Measurements from ENCODE around the gene LGI4.
"Not testable (repeated sequence)": the region's sequence is repeated elsewhere in the genome, so short reads cannot be mapped to it uniquely, and the experiment has no call there.

LGI4 gene

DNA sequence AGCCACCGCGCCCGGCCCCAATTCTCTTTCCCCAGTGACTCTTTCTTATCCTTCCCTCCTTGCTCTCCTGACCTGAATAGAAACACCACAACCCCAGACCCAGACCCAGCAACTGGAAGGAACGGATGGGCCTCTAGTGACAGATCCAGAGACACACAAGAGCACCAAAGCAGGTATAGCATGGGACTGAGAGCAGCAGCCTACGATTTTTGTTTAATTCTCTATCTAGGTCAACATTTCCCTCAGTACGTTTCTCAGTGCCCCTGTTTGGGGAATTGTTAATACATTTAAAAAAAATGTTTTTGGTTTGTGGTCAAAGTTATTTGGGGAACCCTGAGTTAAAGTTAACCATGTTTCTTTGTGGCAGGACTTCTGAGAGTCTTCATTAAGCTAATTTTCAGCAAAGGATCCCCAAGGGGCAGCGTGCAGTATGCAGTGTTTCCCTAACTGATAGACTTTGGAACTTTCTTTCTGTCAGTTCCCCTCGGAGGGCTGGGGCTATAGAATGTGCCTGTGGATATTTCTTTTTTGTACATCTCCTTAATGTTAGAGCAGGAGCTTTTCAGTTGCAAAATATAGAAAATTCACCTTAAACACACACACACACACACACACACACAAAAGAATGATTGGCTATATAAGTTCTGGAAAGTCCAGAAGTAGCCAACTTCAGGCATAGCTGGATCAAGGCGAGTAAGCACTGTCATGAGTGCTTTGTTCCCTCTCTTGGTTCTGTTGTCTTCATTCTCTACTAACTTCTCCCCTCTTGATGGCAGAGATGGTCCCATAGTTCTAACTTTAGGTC, 26.0 kb upstream of the LGI4 start:
- peaks cover under 1 to 6% of the 10 kb centered on the region in 2 donors for H3K27me3 ChIP-seq (ENCODE audit: control insufficient read depth in 1 of 2, insufficient read depth in 2 of 2, low read length in 2 of 2)
- H3K9me3 ChIP-seq (ENCODE audit: control insufficient read depth in 1 of 2, low read length in 2 of 2): peaks cover 0 to 8% of the 10 kb centered on the region in 2 donors
- H3K4me3 ChIP-seq (ENCODE audit: low read depth in 1 of 2, low read length in 2 of 2): no peak overlapping the region
- peaks cover 0 to 53% of the 10 kb centered on the region in 2 donors for H3K36me3 ChIP-seq (ENCODE audit: control insufficient read depth in 1 of 2, insufficient read depth in 2 of 2, low read length in 2 of 2)
- H3K4me1 ChIP-seq (ENCODE audit: control insufficient read depth in 1 of 2, insufficient read depth in 2 of 2, low read length in 2 of 2): peaks cover 3 to 5% of the 10 kb centered on the region in 2 donors
- no peak overlapping the region for H3K9ac ChIP-seq (ENCODE audit: low read depth in 1 of 2, low read length in 2 of 2)
- no peak overlapping the region for H3K27ac ChIP-seq (ENCODE audit: low read depth, low read length)

DNA sequence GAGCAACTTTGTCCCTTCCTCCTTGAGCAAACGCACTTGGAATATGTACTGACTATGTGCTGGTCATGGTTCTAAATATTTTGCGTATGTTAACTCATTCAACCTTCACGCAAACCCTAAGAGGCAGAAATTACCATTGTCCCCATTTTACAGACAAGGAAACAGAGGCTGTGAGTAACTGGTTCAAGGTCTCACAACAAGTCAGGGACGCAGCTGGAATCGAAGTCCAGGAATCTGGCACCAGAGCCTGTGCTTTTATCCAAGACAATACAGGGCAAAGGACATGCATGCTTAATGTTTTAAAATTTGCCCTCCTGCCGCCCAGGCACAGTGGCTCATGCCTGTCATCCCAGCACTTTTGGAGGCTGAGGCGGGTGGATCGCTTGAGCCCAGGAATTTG, 24.7 kb upstream of the LGI4 start:
- Histone ChIP-seq H3K27me3 (ENCODE audit: control insufficient read depth in 1 of 2, insufficient read depth in 2 of 2, low read length in 2 of 2) (peaks cover 12 to 13% of the 10 kb centered on the region in 2 donors), H3K4me3 (ENCODE audit: low read depth in 1 of 2, low read length in 2 of 2) (no peak overlapping the region), H3K4me1 (ENCODE audit: control insufficient read depth in 1 of 2, insufficient read depth in 2 of 2, low read length in 2 of 2) (peaks cover 8 to 16% of the 10 kb centered on the region in 2 donors), H3K9me3 (ENCODE audit: control insufficient read depth in 1 of 2, low read length in 2 of 2) (peaks cover 0 to 7% of the 10 kb centered on the region in 2 donors), H3K9ac (ENCODE audit: low read depth in 1 of 2, low read length in 2 of 2) (no peak overlapping the region), H3K36me3 (ENCODE audit: control insufficient read depth in 1 of 2, insufficient read depth in 2 of 2, low read length in 2 of 2) (peaks cover 0 to 50% of the 10 kb centered on the region in 2 donors), H3K27ac (ENCODE audit: low read depth, low read length) (no peak overlapping the region)

DNA sequence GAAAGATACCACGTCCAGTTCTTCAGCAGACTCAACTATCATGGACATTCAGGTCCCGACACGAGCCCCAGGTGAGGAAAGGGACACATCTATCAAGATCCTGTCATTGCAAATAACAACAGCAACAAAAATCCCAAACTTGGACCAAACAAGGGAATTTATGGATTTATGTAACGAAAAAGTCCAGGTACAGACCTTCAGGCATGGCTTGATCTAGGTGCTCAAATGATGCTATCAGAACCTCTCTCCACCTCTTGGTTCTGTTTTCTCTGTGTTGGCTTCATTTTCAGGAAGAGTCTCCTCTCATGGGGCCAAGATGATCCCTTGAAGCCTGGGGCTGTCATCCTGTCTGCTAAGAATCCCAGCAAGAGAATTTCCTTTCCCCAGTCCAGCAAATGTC, 22.6 kb upstream of the LGI4 start:
- H3K4me3 ChIP-seq (ENCODE audit: low read depth in 1 of 2, low read length in 2 of 2): no peak overlapping the region
- no peaks in the 10 kb centered on the region for H3K9me3 ChIP-seq (ENCODE audit: control insufficient read depth in 1 of 2, low read length in 2 of 2)
- no peak overlapping the region for H3K27ac ChIP-seq (ENCODE audit: low read depth, low read length)
- H3K36me3 ChIP-seq (ENCODE audit: control insufficient read depth in 1 of 2, insufficient read depth in 2 of 2, low read length in 2 of 2): peaks cover 0 to 30% of the 10 kb centered on the region in 2 donors
- H3K27me3 ChIP-seq (ENCODE audit: control insufficient read depth in 1 of 2, insufficient read depth in 2 of 2, low read length in 2 of 2): peaks cover 18 to 19% of the 10 kb centered on the region in 2 donors
- peaks cover 8 to 24% of the 10 kb centered on the region in 2 donors for H3K4me1 ChIP-seq (ENCODE audit: control insufficient read depth in 1 of 2, insufficient read depth in 2 of 2, low read length in 2 of 2)
- H3K9ac ChIP-seq (ENCODE audit: low read depth in 1 of 2, low read length in 2 of 2): no peak overlapping the region

DNA sequence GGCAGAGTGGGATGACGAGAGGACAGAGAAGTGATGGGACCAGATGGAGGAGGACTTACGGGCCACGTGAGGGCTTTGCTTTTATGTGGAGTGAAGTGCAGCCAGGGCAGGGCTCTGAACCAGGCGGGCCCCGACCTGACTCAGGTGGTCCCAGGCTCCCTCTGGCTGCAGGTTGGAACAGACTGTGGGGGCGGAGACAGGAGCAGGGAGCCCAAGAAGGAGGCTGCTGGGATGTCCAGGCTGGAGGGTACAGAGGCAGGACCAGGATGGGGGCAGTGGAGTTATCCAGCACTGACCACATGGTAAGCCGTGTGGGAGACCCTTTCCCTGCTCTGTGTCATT, 21.8 kb upstream of the LGI4 start:
- H3K27me3 ChIP-seq (ENCODE audit: control insufficient read depth in 1 of 2, insufficient read depth in 2 of 2, low read length in 2 of 2): peaks cover 20 to 22% of the 10 kb centered on the region in 2 donors
- peaks cover 0 to 23% of the 10 kb centered on the region in 2 donors for H3K36me3 ChIP-seq (ENCODE audit: control insufficient read depth in 1 of 2, insufficient read depth in 2 of 2, low read length in 2 of 2)
- H3K9me3 ChIP-seq (ENCODE audit: control insufficient read depth in 1 of 2, low read length in 2 of 2): no peaks in the 10 kb centered on the region
- H3K9ac ChIP-seq (ENCODE audit: low read depth in 1 of 2, low read length in 2 of 2): no peak overlapping the region
- no peak overlapping the region for H3K27ac ChIP-seq (ENCODE audit: low read depth, low read length)
- peaks cover 8 to 24% of the 10 kb centered on the region in 2 donors for H3K4me1 ChIP-seq (ENCODE audit: control insufficient read depth in 1 of 2, insufficient read depth in 2 of 2, low read length in 2 of 2)
- H3K4me3 ChIP-seq (ENCODE audit: low read depth in 1 of 2, low read length in 2 of 2): no peak overlapping the region

DNA sequence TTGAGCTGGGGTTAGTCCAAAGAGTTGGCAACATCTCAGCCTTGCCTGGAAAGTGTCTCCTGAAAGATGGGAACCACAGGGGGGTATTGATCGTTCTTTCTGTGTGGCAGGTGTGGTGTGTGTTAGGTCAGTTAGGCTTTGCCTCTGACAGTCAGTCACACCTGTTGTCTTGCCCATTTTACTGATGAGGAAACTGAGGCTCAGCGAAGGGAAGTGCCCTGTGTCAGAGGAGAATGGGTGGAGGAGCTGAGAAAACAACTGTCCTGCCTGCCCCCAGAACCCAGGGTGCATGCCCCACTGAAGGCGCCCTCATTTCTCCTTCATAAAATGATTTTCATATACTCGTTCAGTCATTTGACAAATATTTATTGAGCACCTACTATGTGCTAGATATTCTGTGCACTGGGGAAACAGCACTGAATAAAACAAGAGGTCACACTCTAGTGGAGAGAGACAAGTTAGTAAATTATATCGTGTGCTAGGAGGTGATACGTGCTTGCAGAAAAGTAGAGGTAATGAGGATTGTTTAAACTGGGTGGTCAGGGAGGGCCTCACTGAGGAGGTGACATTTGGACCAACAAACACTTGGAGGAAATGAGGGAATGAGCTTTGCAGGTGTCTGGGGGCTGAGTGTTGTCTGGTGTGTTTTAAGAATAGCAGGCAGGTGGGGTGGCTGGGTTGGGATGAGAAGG, 21.3 kb upstream of the LGI4 start:
- Histone ChIP-seq H3K27ac (ENCODE audit: low read depth, low read length) (no peak overlapping the region), H3K9ac (ENCODE audit: low read depth in 1 of 2, low read length in 2 of 2) (peak overlapping the region; percentile 46 to 69), H3K4me3 (ENCODE audit: low read depth in 1 of 2, low read length in 2 of 2) (peak overlapping the region; percentile 74 to 81), H3K9me3 (ENCODE audit: control insufficient read depth in 1 of 2, low read length in 2 of 2) (no peaks in the 10 kb centered on the region), H3K36me3 (ENCODE audit: control insufficient read depth in 1 of 2, insufficient read depth in 2 of 2, low read length in 2 of 2) (peaks cover 0 to 19% of the 10 kb centered on the region in 2 donors), H3K27me3 (ENCODE audit: control insufficient read depth in 1 of 2, insufficient read depth in 2 of 2, low read length in 2 of 2) (peaks cover 21 to 22% of the 10 kb centered on the region in 2 donors), H3K4me1 (ENCODE audit: control insufficient read depth in 1 of 2, insufficient read depth in 2 of 2, low read length in 2 of 2) (peaks cover 8 to 24% of the 10 kb centered on the region in 2 donors)

DNA sequence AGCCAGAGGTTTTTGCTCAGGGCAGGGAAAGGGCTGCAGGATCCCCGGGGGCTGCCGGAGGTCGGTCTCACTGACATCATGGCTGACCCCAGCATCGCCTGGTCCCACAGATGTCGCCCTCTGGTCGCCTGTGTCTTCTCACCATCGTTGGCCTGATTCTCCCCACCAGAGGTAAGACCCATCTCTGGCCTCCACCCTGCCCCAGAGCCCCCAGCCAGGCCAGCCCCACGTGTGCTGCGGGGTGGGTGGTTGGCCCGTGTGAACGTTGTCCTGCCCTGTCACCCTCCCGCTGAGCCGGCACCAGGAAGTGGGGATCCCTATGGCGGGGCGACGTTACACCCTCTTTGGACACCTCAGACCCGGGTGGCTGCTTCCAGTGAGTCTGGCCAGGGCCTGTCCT, 20.6 kb upstream of the LGI4 start:
- Histone ChIP-seq H3K9me3 (ENCODE audit: control insufficient read depth in 1 of 2, low read length in 2 of 2) (no peaks in the 10 kb centered on the region), H3K9ac (ENCODE audit: low read depth in 1 of 2, low read length in 2 of 2) (peak overlapping the region; percentile 46 to 69), H3K36me3 (ENCODE audit: control insufficient read depth in 1 of 2, insufficient read depth in 2 of 2, low read length in 2 of 2) (peaks cover 0 to 19% of the 10 kb centered on the region in 2 donors), H3K27ac (ENCODE audit: low read depth, low read length) (no peak overlapping the region), H3K4me3 (ENCODE audit: low read depth in 1 of 2, low read length in 2 of 2) (peak overlapping the region; percentile 74 to 81), H3K27me3 (ENCODE audit: control insufficient read depth in 1 of 2, insufficient read depth in 2 of 2, low read length in 2 of 2) (peaks cover 22 to 24% of the 10 kb centered on the region in 2 donors), H3K4me1 (ENCODE audit: control insufficient read depth in 1 of 2, insufficient read depth in 2 of 2, low read length in 2 of 2) (peaks cover 8 to 24% of the 10 kb centered on the region in 2 donors)

DNA sequence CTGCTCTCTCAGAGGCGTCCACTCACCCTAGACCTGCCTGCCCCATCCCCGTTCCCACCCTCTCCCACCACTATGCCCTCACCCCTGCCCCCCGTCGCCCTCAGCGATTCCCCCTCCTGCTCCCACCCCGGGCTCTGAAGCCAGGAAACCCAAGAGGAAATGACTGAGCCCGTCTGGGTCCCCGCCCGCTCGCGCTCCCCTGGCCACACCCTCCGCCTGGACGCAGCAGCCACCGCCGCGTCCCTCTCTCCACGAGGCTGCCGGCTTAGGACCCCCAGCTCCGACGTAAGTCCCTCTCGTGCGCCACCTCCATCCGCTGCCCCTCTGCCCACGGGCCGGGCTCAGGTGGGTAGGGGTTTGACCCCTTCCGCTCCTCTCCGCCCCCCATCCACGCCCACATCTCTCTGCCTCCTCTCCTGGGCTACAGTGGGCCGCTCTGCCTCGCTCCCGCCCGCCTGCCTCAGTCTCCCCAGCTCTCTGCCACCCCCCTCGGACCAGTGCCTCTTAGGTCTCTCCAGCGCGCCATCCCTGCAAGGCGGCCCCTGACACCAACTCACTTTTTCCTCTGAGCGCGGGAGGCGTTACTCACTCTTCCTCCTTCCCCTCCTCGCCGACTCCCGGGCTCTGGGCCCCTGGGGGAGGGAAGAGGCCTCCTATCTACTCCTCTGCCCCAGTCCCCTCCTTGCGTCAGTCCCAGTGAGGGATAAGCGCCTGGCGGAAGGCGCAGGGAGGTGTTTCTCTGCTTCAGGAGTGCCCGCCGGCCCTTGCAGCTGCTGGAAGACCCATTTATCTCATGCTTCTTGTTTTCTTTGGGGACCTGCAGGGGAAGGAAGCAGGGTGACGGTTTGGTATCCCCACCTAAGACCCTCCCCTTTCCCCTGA, 19.9 kb upstream of the LGI4 start, which contains the start of gene FXYD5:
FXYD5 (plus strand) TSS at position 211 of the 882 bp plus-strand sequence. CDS start 816 bp downstream, outside the sequence.
- peak within 1 kb of the TSS; percentile 46 to 69 for H3K9ac ChIP-seq (ENCODE audit: low read depth in 1 of 2, low read length in 2 of 2)
- peaks cover 8 to 24% of the 10 kb centered on the region in 2 donors for H3K4me1 ChIP-seq (ENCODE audit: control insufficient read depth in 1 of 2, insufficient read depth in 2 of 2, low read length in 2 of 2)
- peak within 1 kb of the TSS; percentile 74 to 81 for H3K4me3 ChIP-seq (ENCODE audit: low read depth in 1 of 2, low read length in 2 of 2)
- peaks cover 22 to 24% of the 10 kb centered on the region in 2 donors for H3K27me3 ChIP-seq (ENCODE audit: control insufficient read depth in 1 of 2, insufficient read depth in 2 of 2, low read length in 2 of 2)
- peaks cover 0 to 17% of the 10 kb centered on the region in 2 donors for H3K36me3 ChIP-seq (ENCODE audit: control insufficient read depth in 1 of 2, insufficient read depth in 2 of 2, low read length in 2 of 2)
- no peaks in the 10 kb centered on the region for H3K9me3 ChIP-seq (ENCODE audit: control insufficient read depth in 1 of 2, low read length in 2 of 2)
- H3K27ac ChIP-seq (ENCODE audit: low read depth, low read length): peak within 1 kb of the TSS; percentile 20

DNA sequence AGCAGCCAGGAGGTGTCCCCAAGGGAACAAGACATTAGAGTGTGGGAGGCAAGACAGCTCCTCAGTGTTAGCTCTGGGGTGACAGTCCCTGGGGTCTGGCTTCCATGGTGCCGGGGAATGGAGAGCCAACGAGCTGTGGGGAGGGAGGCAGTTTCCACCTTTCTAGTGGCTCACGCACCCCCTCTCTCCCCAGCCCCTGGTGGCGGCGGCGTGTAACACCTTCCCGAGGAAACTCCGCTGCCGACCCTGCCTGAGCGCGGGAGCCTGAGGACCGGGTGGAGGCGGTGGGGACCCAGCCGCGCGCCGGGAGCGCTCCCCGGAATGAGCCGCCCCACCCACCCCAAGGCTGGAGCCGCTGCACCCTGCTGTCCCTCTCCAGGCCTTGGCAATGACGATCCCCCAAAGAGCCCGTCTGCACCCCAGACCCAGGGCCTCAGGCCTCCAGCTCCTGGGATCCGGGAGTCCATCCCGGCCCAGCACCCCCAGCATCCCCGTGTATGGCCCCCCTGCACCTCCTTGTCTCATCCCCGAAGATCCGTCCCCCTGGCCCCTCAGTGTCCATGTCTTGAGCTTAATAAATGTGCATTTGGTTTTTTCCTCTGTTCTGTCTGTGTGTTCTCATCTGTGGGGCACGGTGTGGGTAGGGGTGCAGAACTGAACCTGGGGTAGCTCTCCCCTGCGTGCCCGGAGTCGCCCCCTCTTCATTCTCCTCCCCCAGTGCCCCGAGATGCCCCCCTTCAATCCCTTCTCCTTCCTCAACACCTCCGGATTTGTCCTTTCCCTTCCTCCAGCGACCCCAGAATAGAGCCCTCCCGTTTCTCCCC, 19.1 kb upstream of the LGI4 start:
- Histone ChIP-seq H3K9me3 (ENCODE audit: control insufficient read depth in 1 of 2, low read length in 2 of 2) (no peaks in the 10 kb centered on the region), H3K4me1 (ENCODE audit: control insufficient read depth in 1 of 2, insufficient read depth in 2 of 2, low read length in 2 of 2) (peaks cover 8 to 24% of the 10 kb centered on the region in 2 donors), H3K36me3 (ENCODE audit: control insufficient read depth in 1 of 2, insufficient read depth in 2 of 2, low read length in 2 of 2) (peaks cover 0 to 10% of the 10 kb centered on the region in 2 donors), H3K27ac (ENCODE audit: low read depth, low read length) (no peak overlapping the region), H3K27me3 (ENCODE audit: control insufficient read depth in 1 of 2, insufficient read depth in 2 of 2, low read length in 2 of 2) (peaks cover 22 to 24% of the 10 kb centered on the region in 2 donors), H3K9ac (ENCODE audit: low read depth in 1 of 2, low read length in 2 of 2) (peak overlapping the region in 1 of 2 donors; percentile 46), H3K4me3 (ENCODE audit: low read depth in 1 of 2, low read length in 2 of 2) (peak overlapping the region; percentile 74 to 81)

DNA sequence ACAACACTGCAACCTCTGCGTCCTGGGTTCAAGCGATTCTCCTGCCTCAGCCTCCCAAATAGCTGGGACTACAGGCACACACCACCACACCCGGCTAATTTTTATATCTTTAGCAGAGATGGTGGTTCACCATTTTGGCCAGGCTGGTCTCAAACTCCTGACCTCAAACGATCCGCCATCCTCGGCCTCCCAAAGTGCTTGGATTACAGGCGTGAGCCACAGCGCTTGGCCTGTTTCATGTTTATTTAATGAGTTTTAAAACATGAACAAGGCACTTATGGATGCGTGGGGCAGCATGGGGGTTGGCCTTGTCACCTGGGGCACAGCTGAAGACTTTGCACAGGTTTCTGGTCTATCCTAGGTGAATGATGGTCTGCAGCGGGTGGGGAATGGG, 18.3 kb upstream of the LGI4 start:
- H3K9ac ChIP-seq (ENCODE audit: low read depth in 1 of 2, low read length in 2 of 2); H3K27ac ChIP-seq (ENCODE audit: low read depth, low read length); H3K4me3 ChIP-seq (ENCODE audit: low read depth in 1 of 2, low read length in 2 of 2); H3K36me3 ChIP-seq (ENCODE audit: control insufficient read depth in 1 of 2, insufficient read depth in 2 of 2, low read length in 2 of 2); H3K9me3 ChIP-seq (ENCODE audit: control insufficient read depth in 1 of 2, low read length in 2 of 2): not testable (repeated sequence)
- Histone ChIP-seq H3K4me1 (ENCODE audit: control insufficient read depth in 1 of 2, insufficient read depth in 2 of 2, low read length in 2 of 2) (peaks cover 8 to 24% of the 10 kb centered on the region in 2 donors), H3K27me3 (ENCODE audit: control insufficient read depth in 1 of 2, insufficient read depth in 2 of 2, low read length in 2 of 2) (peaks cover 22 to 24% of the 10 kb centered on the region in 2 donors)

Measured in duodenal mucosa (tissue), 2 donors.